ENCODE data around the gene TPTE2. TPM values are rescaled to one million over a fixed set of nuclear protein-coding genes. Genes with fewer than 3 reads are reported as not detected.

The TPTE2 gene
- total and polyA plus RNA-seq, 9 donors = 0.11 to 0.18 TPM; not detected in 7

GRCh38 chr13:19587635-19588300 lies 26.4 kb upstream of the TPTE2 start:
- DNase-seq = no peak
- 56 to 58% (median 56%) methylated on average over 9 of the region's 9 CpGs for WGBS, 3 donors

GRCh38 chr13:19586904-19587634 lies 25.7 kb upstream of the TPTE2 start:
- intact Hi-C loops (cut with DNase I) = no loop called here
- DNase-seq = no peak

More at GRCh38 chr13:19587635-19588300, 26.4 kb upstream of the TPTE2 start:
- TF ChIP-seq EP300 (IDR thresholded peaks at IDR 0.05) (no peak), POLR2A (IDR thresholded peaks at IDR 0.05) (no peak), CTCF (IDR thresholded peaks at IDR 0.05) (no peak)
- Histone ChIP-seq H3K36me3 (no peaks in the 10 kb centered on the region), H3K4me3 (no peak overlapping the region), H3K4me1 (ENCODE audit: insufficient read depth) (peaks cover 2% of the 10 kb centered on the region), H3K9me3 (no peaks in the 10 kb centered on the region), H3K27me3 (no peaks in the 10 kb centered on the region), H3K27ac (no peak overlapping the region)
- intact Hi-C loops (cut with DNase I) = no loop called here

GRCh38 chr13:19581675-19582074 lies 20.3 kb upstream of the TPTE2 start:
- TF ChIP-seq POLR2A (IDR thresholded peaks at IDR 0.05) = no peak
- TF ChIP-seq CTCF (IDR thresholded peaks at IDR 0.05) = no peak
- no peak for TF ChIP-seq EP300 (IDR thresholded peaks at IDR 0.05)
- H3K4me3 ChIP-seq = no peak overlapping the region
- H3K36me3 ChIP-seq = no peaks in the 10 kb centered on the region
- no peak overlapping the region for H3K27ac ChIP-seq
- H3K27me3 ChIP-seq = no peaks in the 10 kb centered on the region
- intact Hi-C loops (cut with DNase I) = no loop called here
- no peak for DNase-seq
- no peaks in the 10 kb centered on the region for H3K9me3 ChIP-seq
- H3K4me1 ChIP-seq (ENCODE audit: insufficient read depth) = no peaks in the 10 kb centered on the region

More at GRCh38 chr13:19586904-19587634, 25.7 kb upstream of the TPTE2 start:
- Histone ChIP-seq H3K4me3 (no peak overlapping the region), H3K27me3 (no peaks in the 10 kb centered on the region), H3K36me3 (no peaks in the 10 kb centered on the region), H3K9me3 (no peaks in the 10 kb centered on the region), H3K27ac (no peak overlapping the region), H3K4me1 (ENCODE audit: insufficient read depth) (peaks cover 2% of the 10 kb centered on the region)
- TF ChIP-seq CTCF (IDR thresholded peaks at IDR 0.05) (no peak), EP300 (IDR thresholded peaks at IDR 0.05) (no peak), POLR2A (IDR thresholded peaks at IDR 0.05) (no peak)
- 22 to 40% (median 39%) methylated on average over 17 of the region's 17 CpGs for WGBS, 3 donors

- 50 to 62% (median 52%) methylated on average over 2 of the region's 2 CpGs for WGBS, 3 donors
- Histone ChIP-seq H3K36me3 (no peaks in the 10 kb centered on the region), H3K4me1 (ENCODE audit: insufficient read depth) (no peaks in the 10 kb centered on the region), H3K4me3 (no peak overlapping the region), H3K9me3 (no peaks in the 10 kb centered on the region), H3K27ac (no peak overlapping the region), H3K27me3 (no peaks in the 10 kb centered on the region)
- intact Hi-C loops (cut with DNase I) = no loop called here
- DNase-seq = no peak
- TF ChIP-seq POLR2A (IDR thresholded peaks at IDR 0.05) = no peak
- TF ChIP-seq EP300 (IDR thresholded peaks at IDR 0.05) = no peak
- no peak for TF ChIP-seq CTCF (IDR thresholded peaks at IDR 0.05)
These were observed 13.9 kb upstream of the TPTE2 start for GRCh38 chr13:19575230-19575629.
